ENCODE measurements around the gene ZDHHC22. TPM values are rescaled to one million over a fixed set of nuclear protein-coding genes. Genes with fewer than 3 reads are reported as not detected.
A peak's percentile ranks its signal among the peaks of the same experiment; 100 is the strongest.

ZDHHC22 gene
- total RNA-seq, 1 donor, result not detected

GRCh38 chr14:77151918-77152588 is 10.5 kb upstream of the ZDHHC22 start:
- H3K9me3 ChIP-seq (ENCODE audit: low read depth, low read length), result no peaks in the 10 kb centered on the region

GRCh38 chr14:77151245-77151644 is 9.7 kb upstream of the ZDHHC22 start:
- Histone ChIP-seq H3K4me2 (ENCODE audit: insufficient read depth, low read length) (no peak overlapping the region), H4K20me1 (ENCODE audit: insufficient read depth, low read length) (no peaks in the 10 kb centered on the region), H3K4me1 (ENCODE audit: insufficient read depth, low read length) (no peaks in the 10 kb centered on the region), H3K36me3 (ENCODE audit: insufficient read depth, low read length) (no peaks in the 10 kb centered on the region), H3K27me3 (ENCODE audit: insufficient read depth, low read length) (peaks cover 30% of the 10 kb centered on the region), H3K27ac (ENCODE audit: low read depth, low read length) (no peak overlapping the region), H2AFZ (ENCODE audit: low read length) (no peak overlapping the region), H3K79me2 (ENCODE audit: insufficient read depth, low read length) (no peaks in the 10 kb centered on the region), H3K4me3 (ENCODE audit: insufficient read depth, low read length) (no peak overlapping the region), H3K9me3 (ENCODE audit: low read depth, low read length) (no peaks in the 10 kb centered on the region)
- DNase-seq (ENCODE audit: insufficient read length, low spot score, missing footprints), result peak; percentile 81
- peak; percentile 60 for TF ChIP-seq CTCF (IDR thresholded peaks at IDR 0.05; ENCODE audit: extremely low read depth, low read depth, low read length)

More at GRCh38 chr14:77151918-77152588, 10.5 kb upstream of the ZDHHC22 start:
- Histone ChIP-seq H2AFZ (ENCODE audit: low read length) (no peak overlapping the region), H3K27me3 (ENCODE audit: insufficient read depth, low read length) (peaks cover 22% of the 10 kb centered on the region), H3K79me2 (ENCODE audit: insufficient read depth, low read length) (no peaks in the 10 kb centered on the region), H3K36me3 (ENCODE audit: insufficient read depth, low read length) (no peaks in the 10 kb centered on the region), H3K4me1 (ENCODE audit: insufficient read depth, low read length) (no peaks in the 10 kb centered on the region), H3K4me3 (ENCODE audit: insufficient read depth, low read length) (no peak overlapping the region), H4K20me1 (ENCODE audit: insufficient read depth, low read length) (no peaks in the 10 kb centered on the region), H3K4me2 (ENCODE audit: insufficient read depth, low read length) (no peak overlapping the region), H3K27ac (ENCODE audit: low read depth, low read length) (no peak overlapping the region)
- TF ChIP-seq CTCF (IDR thresholded peaks at IDR 0.05; ENCODE audit: extremely low read depth, low read depth, low read length), result peak; percentile 36
- DNase-seq (ENCODE audit: insufficient read length, low spot score, missing footprints), result peak; percentile 92

- Histone ChIP-seq H3K4me3 (ENCODE audit: insufficient read depth, low read length) (no peak overlapping the region), H3K79me2 (ENCODE audit: insufficient read depth, low read length) (no peaks in the 10 kb centered on the region), H2AFZ (ENCODE audit: low read length) (no peak overlapping the region), H3K4me1 (ENCODE audit: insufficient read depth, low read length) (no peaks in the 10 kb centered on the region), H3K4me2 (ENCODE audit: insufficient read depth, low read length) (no peak overlapping the region), H3K27ac (ENCODE audit: low read depth, low read length) (no peak overlapping the region), H3K36me3 (ENCODE audit: insufficient read depth, low read length) (no peaks in the 10 kb centered on the region), H3K9me3 (ENCODE audit: low read depth, low read length) (no peaks in the 10 kb centered on the region), H4K20me1 (ENCODE audit: insufficient read depth, low read length) (no peaks in the 10 kb centered on the region), H3K27me3 (ENCODE audit: insufficient read depth, low read length) (peaks cover 41% of the 10 kb centered on the region)
- TF ChIP-seq CTCF (IDR thresholded peaks at IDR 0.05; ENCODE audit: extremely low read depth, low read depth, low read length), result no peak
- DNase-seq (ENCODE audit: insufficient read length, low spot score, missing footprints), result no peak
Observed at GRCh38 chr14:77148510-77149231, 7.1 kb upstream of the ZDHHC22 start.

All from osteoblast (primary cell).